ENCODE measurements around the gene DNAJB5. TPM values are rescaled to one million over a fixed set of nuclear protein-coding genes. Genes with fewer than 3 reads are reported as not detected.

DNAJB5 gene
- total and polyA plus RNA-seq, 2 donors from 2014 or later: 9.7 to 10.6 TPM

DNA sequence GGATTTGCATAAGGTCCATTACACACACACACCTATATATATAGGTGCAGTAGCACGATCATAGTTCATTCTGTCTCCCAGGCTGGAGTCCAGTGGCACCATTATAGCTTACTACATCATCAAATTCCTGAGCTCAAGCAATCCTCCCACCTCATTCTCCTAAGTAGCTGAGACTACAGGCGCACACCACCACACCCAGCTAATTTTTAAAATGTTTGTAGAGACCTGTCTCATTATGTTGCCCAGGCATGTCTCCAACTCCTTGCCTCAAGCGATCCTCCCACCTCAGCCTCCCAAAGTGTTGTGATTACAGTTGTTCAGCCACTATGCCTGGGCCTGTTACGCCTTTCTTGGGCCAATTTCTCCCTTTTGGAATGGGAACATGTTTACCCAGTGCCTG, 39.7 kb downstream of the DNAJB5 start:
- no peak overlapping the region for H3K4me3 ChIP-seq (ENCODE audit: low read length in 3 of 3)
- no peaks in the 10 kb centered on the region for H3K4me1 ChIP-seq (ENCODE audit: control insufficient read depth in 2 of 3, insufficient read depth in 2 of 3, low read depth in 1 of 3, low read length in 3 of 3)
- no peak overlapping the region for H3K9ac ChIP-seq (ENCODE audit: low read length in 3 of 3)
- intact Hi-C loops (cut with DNase I): no loop called here
- FAIRE-seq (no peak), DNase-seq (no peak)
- no peaks in the 10 kb centered on the region for H3K9me3 ChIP-seq (ENCODE audit: control insufficient read depth in 2 of 3, insufficient read depth in 1 of 3, low read length in 3 of 3)
- TF ChIP-seq, protein P1, sequence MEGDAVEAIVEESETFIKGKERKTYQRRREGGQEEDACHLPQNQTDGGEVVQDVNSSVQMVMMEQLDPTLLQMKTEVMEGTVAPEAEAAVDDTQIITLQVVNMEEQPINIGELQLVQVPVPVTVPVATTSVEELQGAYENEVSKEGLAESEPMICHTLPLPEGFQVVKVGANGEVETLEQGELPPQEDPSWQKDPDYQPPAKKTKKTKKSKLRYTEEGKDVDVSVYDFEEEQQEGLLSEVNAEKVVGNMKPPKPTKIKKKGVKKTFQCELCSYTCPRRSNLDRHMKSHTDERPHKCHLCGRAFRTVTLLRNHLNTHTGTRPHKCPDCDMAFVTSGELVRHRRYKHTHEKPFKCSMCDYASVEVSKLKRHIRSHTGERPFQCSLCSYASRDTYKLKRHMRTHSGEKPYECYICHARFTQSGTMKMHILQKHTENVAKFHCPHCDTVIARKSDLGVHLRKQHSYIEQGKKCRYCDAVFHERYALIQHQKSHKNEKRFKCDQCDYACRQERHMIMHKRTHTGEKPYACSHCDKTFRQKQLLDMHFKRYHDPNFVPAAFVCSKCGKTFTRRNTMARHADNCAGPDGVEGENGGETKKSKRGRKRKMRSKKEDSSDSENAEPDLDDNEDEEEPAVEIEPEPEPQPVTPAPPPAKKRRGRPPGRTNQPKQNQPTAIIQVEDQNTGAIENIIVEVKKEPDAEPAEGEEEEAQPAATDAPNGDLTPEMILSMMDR (IDR thresholded peaks at IDR 0.05; ENCODE audit: borderline replicate concordance, extremely low read depth, insufficient read depth): no peak
- no peaks in the 10 kb centered on the region for H3K36me3 ChIP-seq (ENCODE audit: control insufficient read depth in 2 of 3, insufficient read depth in 3 of 3, low read length in 3 of 3)
- no peaks in the 10 kb centered on the region for H3K27me3 ChIP-seq (ENCODE audit: control insufficient read depth, insufficient read depth, low read length)
- H3K27ac ChIP-seq (ENCODE audit: low read depth in 2 of 2, low read length in 2 of 2): no peak overlapping the region

DNA sequence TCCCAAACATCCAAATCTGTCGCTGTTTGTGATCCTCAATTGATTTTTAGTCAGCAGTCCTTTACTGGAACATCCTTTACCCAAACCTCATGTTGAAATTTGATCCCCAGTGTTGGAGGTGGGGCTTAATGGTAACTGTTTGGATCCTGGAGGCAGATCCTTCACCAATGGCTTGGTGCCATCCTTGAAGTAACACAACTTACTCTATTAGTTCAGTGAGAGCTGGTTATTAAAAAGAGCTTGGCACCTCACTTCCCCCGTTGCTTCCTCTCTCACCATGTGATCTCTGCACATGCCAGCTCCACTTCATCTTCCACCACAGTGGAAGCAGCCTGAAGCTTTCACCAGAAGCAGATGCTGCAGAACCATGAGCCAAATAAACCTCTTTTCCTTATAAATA, 40.3 kb downstream of the DNAJB5 start:
- Histone ChIP-seq H3K9ac (ENCODE audit: low read length in 3 of 3) (no peak overlapping the region), H3K27me3 (ENCODE audit: control insufficient read depth, insufficient read depth, low read length) (no peaks in the 10 kb centered on the region), H3K4me1 (ENCODE audit: control insufficient read depth in 2 of 3, insufficient read depth in 2 of 3, low read depth in 1 of 3, low read length in 3 of 3) (no peaks in the 10 kb centered on the region), H3K27ac (ENCODE audit: low read depth in 2 of 2, low read length in 2 of 2) (no peak overlapping the region), H3K4me3 (ENCODE audit: low read length in 3 of 3) (no peak overlapping the region), H3K36me3 (ENCODE audit: control insufficient read depth in 2 of 3, insufficient read depth in 3 of 3, low read length in 3 of 3) (no peaks in the 10 kb centered on the region), H3K9me3 (ENCODE audit: control insufficient read depth in 2 of 3, insufficient read depth in 1 of 3, low read length in 3 of 3) (no peaks in the 10 kb centered on the region)
- intact Hi-C loops (cut with DNase I): no loop called here
- FAIRE-seq: no peak
- TF ChIP-seq, protein P1 (IDR thresholded peaks at IDR 0.05; ENCODE audit: borderline replicate concordance, extremely low read depth, insufficient read depth): no peak
- no peak for DNase-seq

DNA sequence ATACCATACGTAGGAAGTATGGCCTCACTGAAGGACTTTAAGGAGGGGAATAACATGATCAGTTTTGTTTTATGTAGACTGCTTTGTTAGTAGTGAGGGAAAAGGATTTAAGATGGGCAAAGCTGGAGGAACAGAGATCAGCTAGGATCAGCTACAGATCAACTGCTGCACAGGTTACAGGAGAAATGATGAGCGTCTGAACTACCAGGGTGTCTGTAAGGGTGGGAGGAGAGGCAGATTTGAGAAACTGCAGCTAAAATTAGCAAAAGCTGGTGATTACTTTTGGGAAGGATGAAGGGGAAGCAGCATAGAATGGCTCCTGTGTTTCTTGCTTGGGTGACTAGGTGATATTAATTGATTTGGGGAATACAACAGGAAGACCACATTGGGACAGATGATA, 43.6 kb downstream of the DNAJB5 start:
- Histone ChIP-seq H3K4me3 (ENCODE audit: low read length in 3 of 3) (no peak overlapping the region), H3K4me1 (ENCODE audit: control insufficient read depth in 2 of 3, insufficient read depth in 2 of 3, low read depth in 1 of 3, low read length in 3 of 3) (peaks cover 0 to 2% (median 0%) of the 10 kb centered on the region in 3 donors), H3K27me3 (ENCODE audit: control insufficient read depth, insufficient read depth, low read length) (no peaks in the 10 kb centered on the region), H3K36me3 (ENCODE audit: control insufficient read depth in 2 of 3, insufficient read depth in 3 of 3, low read length in 3 of 3) (no peaks in the 10 kb centered on the region), H3K9me3 (ENCODE audit: control insufficient read depth in 2 of 3, insufficient read depth in 1 of 3, low read length in 3 of 3) (no peaks in the 10 kb centered on the region), H3K27ac (ENCODE audit: low read depth in 2 of 2, low read length in 2 of 2) (no peak overlapping the region), H3K9ac (ENCODE audit: low read length in 3 of 3) (no peak overlapping the region)
- TF ChIP-seq, protein P1 (IDR thresholded peaks at IDR 0.05; ENCODE audit: borderline replicate concordance, extremely low read depth, insufficient read depth): no peak
- no peak for DNase-seq
- intact Hi-C loops (cut with DNase I): no loop called here
- FAIRE-seq: no peak
